K562 (cell line): Measurements from ENCODE around the gene FAAP100. TPM values are rescaled to one million over a fixed set of nuclear protein-coding genes. Genes with fewer than 3 reads are reported as not detected.

Source experiments
- CBX2 ChIP-seq: fragments of 200-600 bp; sonication (generic); IDR thresholded peaks from one replicate; pipeline ENCODE4 v1.6.1; 2012; ENCODE audit warnings: mild to moderate bottlenecking, low read length, inconsistent platforms; ENCODE audit not compliant: insufficient read depth, poor library complexity, severe bottlenecking
- COPS2 ChIP-seq: fragments of 450-650 bp; conservative IDR thresholded peaks from 2 replicates; pipeline ENCODE4 v1.6.1; 2016; ENCODE audit warnings: mild to moderate bottlenecking, moderate library complexity
- ELF1 ChIP-seq: fragments of 200-800 bp; sonication (Bioruptor generic); IDR thresholded peaks from 2 replicates; pipeline ENCODE4 v1.6.1; 2016; ENCODE audit warnings: missing genetic modification characterization, missing compliant biosample characterization
- FOXP1 ChIP-seq: sonication (generic); formaldehyde crosslinking; IDR thresholded peaks from 2 replicates; pipeline ENCODE4 v1.8.0; 2022; ENCODE audit warnings: mild to moderate bottlenecking, missing genetic modification reagents
- MED1 ChIP-seq: sonication (generic); formaldehyde crosslinking; IDR thresholded peaks from 2 replicates; pipeline ENCODE4 v1.8.1; 2023; ENCODE audit warnings: missing genetic modification reagents, borderline replicate concordance
- PCBP1 ChIP-seq: fragments of 200-400 bp; formaldehyde crosslinking; IDR thresholded peaks from 2 replicates; pipeline ENCODE4 v1.6.1; 2018; ENCODE audit warnings: mild to moderate bottlenecking, low read depth, low read length; ENCODE audit not compliant: poor library complexity, severe bottlenecking
- PHF21A ChIP-seq: fragments of 450-650 bp; IDR thresholded peaks from 2 replicates; pipeline ENCODE4 v1.6.1; 2017; ENCODE audit warnings: low read depth, borderline replicate concordance
- PHF8 ChIP-seq: fragments of 200-600 bp; sonication (generic); IDR thresholded peaks from 2 replicates; pipeline ENCODE4 v1.6.1; 2012; ENCODE audit warnings: mixed run types, mild to moderate bottlenecking, inconsistent platforms, low read length, moderate library complexity, borderline replicate concordance
- SIN3A ChIP-seq, 2 experiments: fragments of 150-350 bp in 1 of 2; IDR thresholded peaks; 2 replicates each; pipeline ENCODE4 v1.6.1; 2011 to 2016; ENCODE audit warnings: borderline replicate concordance in 2 of 2, low read depth in 2 of 2, low read length in 2 of 2, mild to moderate bottlenecking in 2 of 2, moderate library complexity in 2 of 2; ENCODE audit not compliant: control insufficient read depth in 1 of 2
- TBP ChIP-seq: optimal IDR thresholded peaks from 2 replicates; pipeline ENCODE3; 2011; ENCODE audit warnings: low read depth, low read length, improper control_type of control experiment
- polyA plus RNA-seq, 8 experiments: library from polyadenylated mRNA; depleted of rRNA in 4 of 8; stranded (reverse) in 5 of 8; unstranded in 3 of 8; fragments of >200 nt; fragmentation: Nextera tagmentation in 2 of 8; fragmentation: Illumina TruSeq in 1 of 8; extraction: Ambion mirVana in 2 of 8; extraction: Trizol in 1 of 8; gene quantifications; 2 replicates each; pipeline versions ENCODE4 v1.2.1 to v1.2.3, GENCODE V29; 2011 to 2014; ENCODE audit warnings: inconsistent platforms in 1 of 8, missing spikeins in 1 of 8
- total RNA-seq, 7 experiments: library from RNA; depleted of rRNA in 6 of 7; stranded (reverse); fragments of >200 nt in 6 of 7; fragmentation: Illumina TruSeq in 2 of 7; extraction: Trizol in 2 of 7; gene quantifications; 2 replicates each; pipeline versions ENCODE4 v1.2.1 to v1.2.3, GENCODE V29; 2011 to 2021; ENCODE audit warnings: low replicate concordance in 1 of 7
- TF ChIP-seq, protein P1 (sequence below): fragments of 450-650 bp; IDR thresholded peaks from 2 replicates; pipeline ENCODE4 v1.6.1; 2016; ENCODE audit warnings: borderline replicate concordance
- TF ChIP-seq, protein P2 (sequence below): conservative IDR thresholded peaks from 2 replicates; pipeline ENCODE4 v1.6.1; 2011; ENCODE audit warnings: low read depth, mild to moderate bottlenecking, low read length; ENCODE audit not compliant: control insufficient read depth
- TF ChIP-seq, protein P3 (sequence below), 3 experiments: IDR thresholded peaks in 2 of 3; conservative IDR thresholded peaks in 1 of 3; 2 replicates each; pipeline ENCODE4 v1.5.1; 2011 to 2012; ENCODE audit warnings: low read length in 3 of 3, mild to moderate bottlenecking in 3 of 3, control low read depth in 2 of 3, improper control_type of control experiment in 1 of 3, inconsistent platforms in 1 of 3, low read depth in 1 of 3, mixed read lengths in 1 of 3, moderate library complexity in 1 of 3; ENCODE audit not compliant: insufficient read depth in 2 of 3
- TF ChIP-seq, protein P4 (sequence below): sonication (generic); formaldehyde crosslinking; IDR thresholded peaks from 2 replicates; pipeline ENCODE4 v1.8.0; 2022; ENCODE audit warnings: mild to moderate bottlenecking, missing genetic modification reagents
- TF ChIP-seq, protein P5 (sequence below): sonication (generic); formaldehyde crosslinking; IDR thresholded peaks from 2 replicates; pipeline ENCODE4 v1.8.0; 2023; ENCODE audit warnings: mild to moderate bottlenecking, missing genetic modification reagents

FAAP100 gene
- total and polyA plus RNA-seq, 9 of the 15 experiments (the other 6 are each of a cell fraction or from before 2014, with no cell fraction given), result 0.31 to 51.2 (median 12.6) TPM

DNA sequence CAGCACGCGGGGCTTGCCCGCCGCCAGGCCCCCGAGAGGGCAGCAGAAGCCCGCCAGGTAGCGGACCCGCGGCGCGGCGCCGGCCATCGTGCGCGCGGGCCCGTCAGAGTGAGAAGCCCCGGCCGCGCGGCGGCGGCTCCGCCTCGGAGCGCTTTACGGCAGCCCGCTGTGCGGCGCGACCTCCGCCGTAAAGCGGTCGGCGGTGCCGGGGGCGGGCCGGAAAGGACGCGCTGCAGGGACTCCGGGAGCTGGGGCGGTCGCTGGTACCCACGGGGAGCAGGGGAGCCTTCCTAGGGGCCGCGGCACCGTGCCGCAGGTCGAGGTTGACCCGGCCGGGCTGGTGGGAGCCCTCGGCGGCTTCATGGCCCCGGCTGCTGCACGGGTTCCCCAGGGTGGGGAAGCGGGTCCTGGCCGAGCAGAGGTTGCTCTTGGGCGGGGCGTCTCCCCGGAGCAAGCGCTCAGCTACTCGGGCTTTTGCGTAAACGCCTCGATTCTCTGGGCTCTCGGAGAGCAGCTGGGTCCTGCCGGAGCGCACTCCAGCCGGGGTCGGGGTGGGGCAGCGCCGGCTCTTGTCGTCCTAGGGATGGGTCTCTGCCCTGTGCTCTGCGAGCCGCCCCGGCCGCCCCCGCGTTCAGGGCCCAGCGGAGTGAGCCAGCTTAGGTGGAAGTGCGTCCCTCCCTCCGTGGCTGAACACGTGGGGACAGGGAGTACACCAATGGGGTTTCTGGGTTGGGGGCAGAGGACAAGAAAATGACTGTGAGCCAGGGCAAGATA is at the start of gene FAAP100 (continued):
- TF ChIP-seq, protein P1, sequence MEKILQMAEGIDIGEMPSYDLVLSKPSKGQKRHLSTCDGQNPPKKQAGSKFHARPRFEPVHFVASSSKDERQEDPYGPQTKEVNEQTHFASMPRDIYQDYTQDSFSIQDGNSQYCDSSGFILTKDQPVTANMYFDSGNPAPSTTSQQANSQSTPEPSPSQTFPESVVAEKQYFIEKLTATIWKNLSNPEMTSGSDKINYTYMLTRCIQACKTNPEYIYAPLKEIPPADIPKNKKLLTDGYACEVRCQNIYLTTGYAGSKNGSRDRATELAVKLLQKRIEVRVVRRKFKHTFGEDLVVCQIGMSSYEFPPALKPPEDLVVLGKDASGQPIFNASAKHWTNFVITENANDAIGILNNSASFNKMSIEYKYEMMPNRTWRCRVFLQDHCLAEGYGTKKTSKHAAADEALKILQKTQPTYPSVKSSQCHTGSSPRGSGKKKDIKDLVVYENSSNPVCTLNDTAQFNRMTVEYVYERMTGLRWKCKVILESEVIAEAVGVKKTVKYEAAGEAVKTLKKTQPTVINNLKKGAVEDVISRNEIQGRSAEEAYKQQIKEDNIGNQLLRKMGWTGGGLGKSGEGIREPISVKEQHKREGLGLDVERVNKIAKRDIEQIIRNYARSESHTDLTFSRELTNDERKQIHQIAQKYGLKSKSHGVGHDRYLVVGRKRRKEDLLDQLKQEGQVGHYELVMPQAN, result peak; percentile 94
- peak; percentile 84 for TF ChIP-seq TBP
- peak; percentile 32 for TF ChIP-seq PCBP1
- 0 out of 2 replicates have a peak, but pooled peaks have one; percentile 51 for TF ChIP-seq FOXP1 (CRISPR knock-in tag)
- TF ChIP-seq SIN3A (IDR thresholded peaks at IDR 0.05; ENCODE audit: borderline replicate concordance in 2 of 2, control insufficient read depth in 1 of 2, low read depth in 2 of 2, low read length in 2 of 2), result peak in 1 of 2 experiments; percentile 31; a peak in 2 of 4 replicates
- TF ChIP-seq CBX2, result no peak
- TF ChIP-seq COPS2, result no peak
- no peak for TF ChIP-seq MED1 (CRISPR knock-in tag)
- TF ChIP-seq, protein P2, sequence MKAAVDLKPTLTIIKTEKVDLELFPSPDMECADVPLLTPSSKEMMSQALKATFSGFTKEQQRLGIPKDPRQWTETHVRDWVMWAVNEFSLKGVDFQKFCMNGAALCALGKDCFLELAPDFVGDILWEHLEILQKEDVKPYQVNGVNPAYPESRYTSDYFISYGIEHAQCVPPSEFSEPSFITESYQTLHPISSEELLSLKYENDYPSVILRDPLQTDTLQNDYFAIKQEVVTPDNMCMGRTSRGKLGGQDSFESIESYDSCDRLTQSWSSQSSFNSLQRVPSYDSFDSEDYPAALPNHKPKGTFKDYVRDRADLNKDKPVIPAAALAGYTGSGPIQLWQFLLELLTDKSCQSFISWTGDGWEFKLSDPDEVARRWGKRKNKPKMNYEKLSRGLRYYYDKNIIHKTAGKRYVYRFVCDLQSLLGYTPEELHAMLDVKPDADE, result 0 out of 2 replicates have a peak, but pooled peaks have one; percentile 17
- TF ChIP-seq, protein P3, sequence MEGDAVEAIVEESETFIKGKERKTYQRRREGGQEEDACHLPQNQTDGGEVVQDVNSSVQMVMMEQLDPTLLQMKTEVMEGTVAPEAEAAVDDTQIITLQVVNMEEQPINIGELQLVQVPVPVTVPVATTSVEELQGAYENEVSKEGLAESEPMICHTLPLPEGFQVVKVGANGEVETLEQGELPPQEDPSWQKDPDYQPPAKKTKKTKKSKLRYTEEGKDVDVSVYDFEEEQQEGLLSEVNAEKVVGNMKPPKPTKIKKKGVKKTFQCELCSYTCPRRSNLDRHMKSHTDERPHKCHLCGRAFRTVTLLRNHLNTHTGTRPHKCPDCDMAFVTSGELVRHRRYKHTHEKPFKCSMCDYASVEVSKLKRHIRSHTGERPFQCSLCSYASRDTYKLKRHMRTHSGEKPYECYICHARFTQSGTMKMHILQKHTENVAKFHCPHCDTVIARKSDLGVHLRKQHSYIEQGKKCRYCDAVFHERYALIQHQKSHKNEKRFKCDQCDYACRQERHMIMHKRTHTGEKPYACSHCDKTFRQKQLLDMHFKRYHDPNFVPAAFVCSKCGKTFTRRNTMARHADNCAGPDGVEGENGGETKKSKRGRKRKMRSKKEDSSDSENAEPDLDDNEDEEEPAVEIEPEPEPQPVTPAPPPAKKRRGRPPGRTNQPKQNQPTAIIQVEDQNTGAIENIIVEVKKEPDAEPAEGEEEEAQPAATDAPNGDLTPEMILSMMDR (IDR thresholded peaks at IDR 0.05 in 2 of 3, conservative IDR thresholded peaks at IDR 0.05 in 1 of 3; ENCODE audit: insufficient read depth in 2 of 3, low read depth in 1 of 3, low read length in 3 of 3), result peak in 1 of 3 experiments; percentile 7; a peak in 1 of 6 replicates
- TF ChIP-seq, protein P4, sequence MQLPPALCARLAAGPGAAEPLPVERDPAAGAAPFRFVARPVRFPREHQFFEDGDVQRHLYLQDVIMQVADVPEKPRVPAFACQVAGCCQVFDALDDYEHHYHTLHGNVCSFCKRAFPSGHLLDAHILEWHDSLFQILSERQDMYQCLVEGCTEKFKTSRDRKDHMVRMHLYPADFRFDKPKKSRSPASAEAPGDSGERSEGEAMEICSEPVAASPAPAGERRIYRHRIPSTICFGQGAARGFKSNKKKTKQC, result peak; percentile 17
- TF ChIP-seq ELF1, result 0 out of 2 replicates have a peak, but pooled peaks have one; percentile 56
- TF ChIP-seq PHF21A, result no peak
- TF ChIP-seq, protein P5, sequence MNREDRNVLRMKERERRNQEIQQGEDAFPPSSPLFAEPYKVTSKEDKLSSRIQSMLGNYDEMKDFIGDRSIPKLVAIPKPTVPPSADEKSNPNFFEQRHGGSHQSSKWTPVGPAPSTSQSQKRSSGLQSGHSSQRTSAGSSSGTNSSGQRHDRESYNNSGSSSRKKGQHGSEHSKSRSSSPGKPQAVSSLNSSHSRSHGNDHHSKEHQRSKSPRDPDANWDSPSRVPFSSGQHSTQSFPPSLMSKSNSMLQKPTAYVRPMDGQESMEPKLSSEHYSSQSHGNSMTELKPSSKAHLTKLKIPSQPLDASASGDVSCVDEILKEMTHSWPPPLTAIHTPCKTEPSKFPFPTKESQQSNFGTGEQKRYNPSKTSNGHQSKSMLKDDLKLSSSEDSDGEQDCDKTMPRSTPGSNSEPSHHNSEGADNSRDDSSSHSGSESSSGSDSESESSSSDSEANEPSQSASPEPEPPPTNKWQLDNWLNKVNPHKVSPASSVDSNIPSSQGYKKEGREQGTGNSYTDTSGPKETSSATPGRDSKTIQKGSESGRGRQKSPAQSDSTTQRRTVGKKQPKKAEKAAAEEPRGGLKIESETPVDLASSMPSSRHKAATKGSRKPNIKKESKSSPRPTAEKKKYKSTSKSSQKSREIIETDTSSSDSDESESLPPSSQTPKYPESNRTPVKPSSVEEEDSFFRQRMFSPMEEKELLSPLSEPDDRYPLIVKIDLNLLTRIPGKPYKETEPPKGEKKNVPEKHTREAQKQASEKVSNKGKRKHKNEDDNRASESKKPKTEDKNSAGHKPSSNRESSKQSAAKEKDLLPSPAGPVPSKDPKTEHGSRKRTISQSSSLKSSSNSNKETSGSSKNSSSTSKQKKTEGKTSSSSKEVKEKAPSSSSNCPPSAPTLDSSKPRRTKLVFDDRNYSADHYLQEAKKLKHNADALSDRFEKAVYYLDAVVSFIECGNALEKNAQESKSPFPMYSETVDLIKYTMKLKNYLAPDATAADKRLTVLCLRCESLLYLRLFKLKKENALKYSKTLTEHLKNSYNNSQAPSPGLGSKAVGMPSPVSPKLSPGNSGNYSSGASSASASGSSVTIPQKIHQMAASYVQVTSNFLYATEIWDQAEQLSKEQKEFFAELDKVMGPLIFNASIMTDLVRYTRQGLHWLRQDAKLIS, result 0 out of 2 replicates have a peak, but pooled peaks have one; percentile 29
- peak; percentile 79; the same call in 1 of the 2 replicates for TF ChIP-seq PHF8
